K562 (cell line): ENCODE data around the gene RUNX1. TPM values are rescaled to one million over a fixed set of nuclear protein-coding genes. Genes with fewer than 3 reads are reported as not detected.

ENCODE experiments used
- ATAC-seq: fragments of 200-7000 bp; cut with Tn5 transposase; 3 replicates; pipeline ENCODE4 v1.9.1; 2020; ENCODE audit warnings: moderate library complexity
- BruUV-seq: library from RNA; stranded (reverse); fragments of 400-500 nt; replicated peaks from 2 replicates; lab custom pipeline; 2021; lab: Mats Ljungman, UMichigan
- CTCF ChIA-PET: fragments of 300-600 bp; formaldehyde crosslinking; extraction: SDS; loops from one replicate; lab custom pipeline; 2021; ENCODE audit warnings: low intra/inter-chr PET ratio; lab: Yijun Ruan, JAX
- POLR2A ChIA-PET: fragments of 300-600, 350-650 bp; sonication (Branson Sonifier 250); formaldehyde crosslinking; extraction: SDS; loops from one replicate; lab custom pipeline; 2021; ENCODE audit warnings: antibody characterized with exemption, inconsistent platforms; lab: Yijun Ruan, JAX
- DNase-seq, 4 experiments: peaks; one replicate each; pipeline versions ENCODE4 v3.0.0 to v3.0.0-alpha.2; 2011 to 2018; ENCODE audit warnings: low spot score in 3 of 4, mixed read lengths in 3 of 4; ENCODE audit errors: extremely low read depth in 1 of 4
- FAIRE-seq: peaks from 2 replicates; lab custom pipeline; 2011; peaks lifted over from hg19 to GRCh38; lab: Jason Lieb, UNC
- H2AFZ ChIP-seq: 2 replicates; pipeline ENCODE4 v1.6.0; 2011; ENCODE audit warnings: low read depth, low read length, control low read depth, inconsistent platforms
- H3K27ac ChIP-seq: fragments of 200-600 bp; 3 replicates; pipeline ENCODE4 v1.8.0; 2011; ENCODE audit warnings: low read depth, mild to moderate bottlenecking, control low read depth, inconsistent platforms, low read length, moderate library complexity, mixed read lengths; ENCODE audit errors: extremely low read depth
- H3K27me3 ChIP-seq, 2 experiments: fragments of 300-600 bp in 1 of 2; 2 replicates in 1 of 2; 3 replicates in 1 of 2; pipeline versions ENCODE4 v1.6.0 to v1.8.0; 2011; ENCODE audit warnings: inconsistent platforms in 2 of 2, low read length in 2 of 2, mild to moderate bottlenecking in 1 of 2, mixed read lengths in 1 of 2, moderate library complexity in 1 of 2; ENCODE audit not compliant: control insufficient read depth in 2 of 2, insufficient read depth in 2 of 2
- H3K36me3 ChIP-seq: fragments of 300-600 bp; 3 replicates; pipeline ENCODE4 v1.8.0; 2011; ENCODE audit warnings: mild to moderate bottlenecking, low read length, inconsistent platforms; ENCODE audit not compliant: control insufficient read depth, insufficient read depth
- H3K4me1 ChIP-seq, 2 experiments: fragments of 200-600 bp in 1 of 2; replicated peaks in 1 of 2; 2 replicates in 1 of 2; 3 replicates in 1 of 2; pipeline versions ENCODE4 v1.5.1 to v1.8.0; 2011; ENCODE audit warnings: inconsistent platforms in 2 of 2, low read length in 2 of 2, mild to moderate bottlenecking in 1 of 2, mixed read lengths in 1 of 2, moderate library complexity in 1 of 2; ENCODE audit not compliant: control insufficient read depth in 2 of 2, insufficient read depth in 2 of 2
- H3K4me2 ChIP-seq: 2 replicates; pipeline ENCODE4 v1.6.1; 2011; ENCODE audit warnings: low read length, control low read depth, inconsistent platforms, mixed read lengths; ENCODE audit not compliant: insufficient read depth
- H3K4me3 ChIP-seq: fragments of 200-600 bp; sonication (generic), shearing (Covaris generic); 2 replicates; pipeline ENCODE4 v1.5.1; 2016; ENCODE audit warnings: control low read depth, inconsistent platforms
- H3K79me2 ChIP-seq: fragments of 200-600 bp; 3 replicates; pipeline ENCODE4 v1.8.0; 2011; ENCODE audit warnings: low read length, inconsistent platforms; ENCODE audit not compliant: control insufficient read depth, insufficient read depth
- H3K9ac ChIP-seq, 2 experiments: 2 replicates each; pipeline versions ENCODE4 v1.6.0 to v1.6.1; 2011; ENCODE audit warnings: low read depth in 2 of 2, low read length in 2 of 2, control low read depth in 1 of 2, inconsistent platforms in 1 of 2, mild to moderate bottlenecking in 1 of 2, mixed read lengths in 1 of 2; ENCODE audit not compliant: insufficient read depth in 1 of 2
- H3K9me1 ChIP-seq: one replicate; pipeline ENCODE4 v1.6.0; 2011; ENCODE audit warnings: inconsistent platforms, mild to moderate bottlenecking, low read length, moderate library complexity; ENCODE audit not compliant: control insufficient read depth, insufficient read depth
- H3K9me3 ChIP-seq: replicated peaks from 2 replicates; pipeline ENCODE4 v1.5.1; 2011; ENCODE audit warnings: low read depth, low read length, inconsistent platforms; ENCODE audit not compliant: control insufficient read depth, insufficient read depth
- H4K20me1 ChIP-seq: replicated peaks from 2 replicates; pipeline ENCODE4 v1.6.1; 2011; ENCODE audit warnings: low read length, inconsistent platforms, mixed read lengths; ENCODE audit not compliant: control insufficient read depth, insufficient read depth
- CCNT2 ChIP-seq: IDR thresholded peaks from 2 replicates; pipeline ENCODE4 v1.6.1; 2011; ENCODE audit warnings: borderline replicate concordance, low read depth, mild to moderate bottlenecking, moderate library complexity, mixed read lengths, low read length; ENCODE audit not compliant: insufficient read length; ENCODE audit errors: extremely low read depth
- EZH2 ChIP-seq: IDR thresholded peaks from 2 replicates; pipeline ENCODE4 v1.6.1; 2012; ENCODE audit warnings: low read depth, mild to moderate bottlenecking, inconsistent platforms, low read length, borderline replicate concordance
- HMBOX1 ChIP-seq: sonication (generic); IDR thresholded peaks from 2 replicates; pipeline ENCODE4 v1.6.1; 2016
- NR4A1 ChIP-seq, 2 experiments: fragments of 250-450 bp in 1 of 2; fragments of 450-650 bp in 1 of 2; sonication (Bioruptor Pico) in 1 of 2; IDR thresholded peaks; 2 replicates each; pipeline versions ENCODE4 v1.4.0 to v1.6.1; 2016 to 2020; ENCODE audit warnings: mild to moderate bottlenecking in 2 of 2, missing compliant biosample characterization in 1 of 2, missing genetic modification characterization in 1 of 2, moderate library complexity in 1 of 2
- THAP7 ChIP-seq: fragments of 250-450 bp; sonication (Bioruptor Pico); IDR thresholded peaks from 2 replicates; pipeline ENCODE4 v1.5.0; 2021
- ZBTB33 ChIP-seq: sonication (generic); formaldehyde crosslinking; IDR thresholded peaks from 2 replicates; pipeline ENCODE4 v1.8.1; 2023; ENCODE audit warnings: mild to moderate bottlenecking, missing genetic modification reagents
- ZFP30 ChIP-seq: fragments of 250-450 bp; sonication (Bioruptor Pico); IDR thresholded peaks from 2 replicates; pipeline ENCODE4 v1.8.0; 2022; ENCODE audit warnings: moderate library complexity, mild to moderate bottlenecking, inconsistent platforms, borderline replicate concordance
- ZNF24 ChIP-seq: fragments of 450-650 bp; IDR thresholded peaks from 2 replicates; pipeline ENCODE4 v1.6.1; 2016
- ZNF699 ChIP-seq: fragments of 250-450 bp; sonication (Bioruptor Pico); IDR thresholded peaks from 2 replicates; pipeline ENCODE4 v1.8.0; 2021; ENCODE audit warnings: mild to moderate bottlenecking, moderate library complexity; ENCODE audit not compliant: insufficient replicate concordance
- WGBS: fragments of 100-300 bp; shearing (Covaris generic); methylation state at CpG from one replicate; pipeline ENCODE4 v1.1.6; 2016; ENCODE audit warnings: low coverage, mixed read lengths; ENCODE audit not compliant: insufficient coverage; ENCODE audit errors: missing lambda C conversion rate; 5-methylcytosine and 5-hydroxymethylcytosine counted together
- in situ Hi-C: fragments of 300-500 bp; cut with MboI; formaldehyde crosslinking; loops from 4 replicates; pipeline ENCODE4 v1.15.0; 2018; ENCODE audit warnings: inconsistent platforms, mixed read lengths
- intact Hi-C: fragments of 100-400 bp; cut with micrococcal nuclease; formaldehyde crosslinking; loops from 2 replicates; pipeline ENCODE4 v1.14.2; 2022
- polyA plus RNA-seq, 8 experiments: library from polyadenylated mRNA; depleted of rRNA in 4 of 8; stranded (reverse) in 5 of 8; unstranded in 3 of 8; fragments of >200 nt; fragmentation: Nextera tagmentation in 2 of 8; fragmentation: Illumina TruSeq in 1 of 8; extraction: Ambion mirVana in 2 of 8; extraction: Trizol in 1 of 8; gene quantifications; 2 replicates each; pipeline versions ENCODE4 v1.2.1 to v1.2.3, GENCODE V29; 2011 to 2014; ENCODE audit warnings: inconsistent platforms in 1 of 8, missing spikeins in 1 of 8
- total RNA-seq, 7 experiments: library from RNA; depleted of rRNA in 6 of 7; stranded (reverse); fragments of >200 nt in 6 of 7; fragmentation: Illumina TruSeq in 2 of 7; extraction: Trizol in 2 of 7; gene quantifications; 2 replicates each; pipeline versions ENCODE4 v1.2.1 to v1.2.3, GENCODE V29; 2011 to 2021; ENCODE audit warnings: low replicate concordance in 1 of 7

The RUNX1 gene
- total and polyA plus RNA-seq, 9 of the 15 experiments (the other 6 are each of a cell fraction or from before 2014, with no cell fraction given): 2.2 to 68.6 (median 17.8) TPM

GRCh38 chr21:34844013-34844923 is 204.8 kb downstream of the RUNX1 start:
- POLR2A ChIA-PET: interaction anchor here (1.0 kb wide), 1 partner anchor 8 kb away, joined by 3 read pairs; no protein-coding TSS in a partner anchor
- in situ Hi-C loops: no loop called here
- FAIRE-seq: no peak

More at GRCh38 chr21:34844013-34844923, 204.8 kb downstream of the RUNX1 start:
- intact Hi-C loops: no loop called here
- no peaks in the 10 kb centered on the region; a peak in 3 of 5 replicates for H3K4me1 ChIP-seq
- CTCF ChIA-PET: no interaction called here
- H3K36me3 ChIP-seq: peaks cover 85% of the 10 kb centered on the region
- H3K79me2 ChIP-seq: peaks cover 14% of the 10 kb centered on the region; the same call in 2 of the 3 replicates
- H3K9ac ChIP-seq: no peak overlapping the region
- peaks cover 13% of the 10 kb centered on the region for H4K20me1 ChIP-seq
- ATAC-seq: peak; percentile 26
- no peak overlapping the region for H3K27ac ChIP-seq
- H3K9me1 ChIP-seq: no peaks in the 10 kb centered on the region
- no peaks in the 10 kb centered on the region for H3K9me3 ChIP-seq
- H2AFZ ChIP-seq: no peak overlapping the region
- WGBS: 84% methylated on average over 12 of the region's 12 CpGs
- no peak overlapping the region for H3K4me3 ChIP-seq
- no peak overlapping the region for H3K4me2 ChIP-seq
- BruUV-seq: no TSS peak
- TF ChIP-seq ZNF24 (peak; percentile 88), ZBTB33 (CRISPR knock-in tag) (peak; percentile 98), NR4A1 (CRISPR knock-in tag; IDR thresholded peaks at IDR 0.05) (no peak), NR4A1 (tag; IDR thresholded peaks at IDR 0.05) (no peak), EZH2 (no peak), HMBOX1 (peak; percentile 21; the same call in 1 of the 2 replicates), CCNT2 (no peak), ZNF699 (CRISPR knock-in tag) (no peak), THAP7 (no peak), ZFP30 (no peak)
- no peak for DNase-seq
- H3K27me3 ChIP-seq: no peaks in the 10 kb centered on the region
